ENCODE results near the gene KRTAP5-1. TPM values are rescaled to one million over a fixed set of nuclear protein-coding genes. Genes with fewer than 3 reads are reported as not detected.

Gene KRTAP5-1
- polyA plus RNA-seq, 3 donors = not detected

DNA sequence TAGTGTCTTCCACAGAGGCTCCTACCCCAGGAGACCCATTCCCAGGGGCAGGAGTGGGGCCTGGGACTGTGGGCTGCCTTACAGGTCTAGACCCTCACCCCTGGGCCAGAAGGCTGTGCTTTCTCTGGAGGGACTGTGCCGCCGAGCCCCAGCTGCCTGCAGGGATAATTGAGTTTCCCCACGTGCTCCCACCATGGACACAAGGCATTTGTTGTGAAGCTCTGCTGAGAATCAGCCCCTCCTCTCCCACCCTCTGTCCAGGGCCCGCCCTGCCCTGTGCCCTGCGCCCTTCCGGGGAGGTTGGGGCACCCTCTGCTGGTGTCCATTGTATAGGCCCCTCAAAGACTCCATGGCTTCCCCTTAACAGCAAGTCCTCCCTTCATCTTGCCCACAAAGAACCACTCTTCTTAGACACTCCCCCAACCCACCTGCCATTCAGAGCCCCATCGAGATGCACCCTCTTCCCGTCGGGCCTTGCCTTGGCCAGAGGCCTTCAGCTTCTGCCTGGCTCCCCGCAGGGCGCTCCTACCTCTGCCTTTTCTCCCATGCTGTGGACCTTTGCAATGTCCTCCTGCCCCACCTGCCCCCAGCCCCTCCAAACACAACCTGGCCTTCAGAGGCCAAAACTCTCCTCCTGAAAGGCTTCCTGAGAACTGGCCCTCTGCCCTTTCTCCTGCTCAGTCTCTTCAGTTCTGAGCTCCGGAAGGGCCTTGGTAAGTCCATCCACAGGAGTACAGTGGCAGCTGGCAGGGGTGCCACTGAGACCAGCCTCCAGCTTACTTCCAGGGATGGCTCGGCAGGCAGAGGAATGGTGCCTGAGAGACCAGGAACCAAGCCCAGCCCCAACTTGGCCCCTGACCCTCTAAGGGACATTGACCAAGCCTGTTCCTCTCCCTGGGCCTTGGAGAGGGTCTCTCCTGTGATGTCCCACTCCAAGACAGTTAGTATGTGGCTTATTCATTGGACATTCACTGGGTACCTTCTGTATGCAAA lies 35.4 kb downstream of the KRTAP5-1 start:
- Histone ChIP-seq H2AFZ (ENCODE audit: insufficient read depth, low read depth, low read length, poor library complexity, severe bottlenecking) (no peak overlapping the region), H3K4me3 (replicated peaks in 1 of 3; ENCODE audit: low read depth in 2 of 3, low read length in 3 of 3) (no peak overlapping the region), H4K20me1 (ENCODE audit: insufficient read depth, low read length) (no peaks in the 10 kb centered on the region), H3K9me3 (replicated peaks in 1 of 2; ENCODE audit: control insufficient read depth in 1 of 2, insufficient read depth in 1 of 2, low read length in 2 of 2) (peaks cover 0 to 7% of the 10 kb centered on the region in 2 donors), H3K27me3 (ENCODE audit: control insufficient read depth in 2 of 2, insufficient read depth in 2 of 2, low read length in 2 of 2) (peaks cover 20 to 61% of the 10 kb centered on the region in 2 donors), H3K4me2 (replicated peaks; ENCODE audit: extremely low read depth, low read length, poor library complexity, severe bottlenecking) (no peak overlapping the region), H3K27ac (ENCODE audit: low read depth in 1 of 2, low read length in 2 of 2) (no peak overlapping the region), H3K4me1 (ENCODE audit: control insufficient read depth in 1 of 2, insufficient read depth in 2 of 2, low read length in 2 of 2) (peaks cover 15 to 23% of the 10 kb centered on the region in 2 donors), H3K36me3 (replicated peaks in 1 of 2; ENCODE audit: control insufficient read depth in 1 of 2, insufficient read depth in 2 of 2, low read length in 2 of 2) (no peaks in the 10 kb centered on the region), H3K79me2 (ENCODE audit: insufficient read depth, low read length) (no peaks in the 10 kb centered on the region), H3K9ac (ENCODE audit: insufficient read depth, low read length, poor library complexity, severe bottlenecking) (no peak overlapping the region)
- intact Hi-C loops (cut with micrococcal nuclease) = no loop called here
- 80% methylated on average over 11 of the region's 13 CpGs for WGBS (ENCODE audit: insufficient coverage)
- no peak for DNase-seq
- Mint-ChIP-seq H3K9me3 (peaks cover 0 to 7% (median 3%) of the 10 kb centered on the region in 7 donors), H3K36me3 (no peaks in the 10 kb centered on the region), H3K27ac (peak overlapping the region in 1 of 7 donors; percentile 57), H3K4me3 (no peak overlapping the region), H3K27me3 (ENCODE audit: low read depth in 3 of 3) (peaks cover 57 to 71% (median 57%) of the 10 kb centered on the region in 3 donors), H3K4me1 (peaks cover 9% of the 10 kb centered on the region)
- TF ChIP-seq, protein P1, sequence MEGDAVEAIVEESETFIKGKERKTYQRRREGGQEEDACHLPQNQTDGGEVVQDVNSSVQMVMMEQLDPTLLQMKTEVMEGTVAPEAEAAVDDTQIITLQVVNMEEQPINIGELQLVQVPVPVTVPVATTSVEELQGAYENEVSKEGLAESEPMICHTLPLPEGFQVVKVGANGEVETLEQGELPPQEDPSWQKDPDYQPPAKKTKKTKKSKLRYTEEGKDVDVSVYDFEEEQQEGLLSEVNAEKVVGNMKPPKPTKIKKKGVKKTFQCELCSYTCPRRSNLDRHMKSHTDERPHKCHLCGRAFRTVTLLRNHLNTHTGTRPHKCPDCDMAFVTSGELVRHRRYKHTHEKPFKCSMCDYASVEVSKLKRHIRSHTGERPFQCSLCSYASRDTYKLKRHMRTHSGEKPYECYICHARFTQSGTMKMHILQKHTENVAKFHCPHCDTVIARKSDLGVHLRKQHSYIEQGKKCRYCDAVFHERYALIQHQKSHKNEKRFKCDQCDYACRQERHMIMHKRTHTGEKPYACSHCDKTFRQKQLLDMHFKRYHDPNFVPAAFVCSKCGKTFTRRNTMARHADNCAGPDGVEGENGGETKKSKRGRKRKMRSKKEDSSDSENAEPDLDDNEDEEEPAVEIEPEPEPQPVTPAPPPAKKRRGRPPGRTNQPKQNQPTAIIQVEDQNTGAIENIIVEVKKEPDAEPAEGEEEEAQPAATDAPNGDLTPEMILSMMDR (IDR thresholded peaks at IDR 0.05) = no peak

DNA sequence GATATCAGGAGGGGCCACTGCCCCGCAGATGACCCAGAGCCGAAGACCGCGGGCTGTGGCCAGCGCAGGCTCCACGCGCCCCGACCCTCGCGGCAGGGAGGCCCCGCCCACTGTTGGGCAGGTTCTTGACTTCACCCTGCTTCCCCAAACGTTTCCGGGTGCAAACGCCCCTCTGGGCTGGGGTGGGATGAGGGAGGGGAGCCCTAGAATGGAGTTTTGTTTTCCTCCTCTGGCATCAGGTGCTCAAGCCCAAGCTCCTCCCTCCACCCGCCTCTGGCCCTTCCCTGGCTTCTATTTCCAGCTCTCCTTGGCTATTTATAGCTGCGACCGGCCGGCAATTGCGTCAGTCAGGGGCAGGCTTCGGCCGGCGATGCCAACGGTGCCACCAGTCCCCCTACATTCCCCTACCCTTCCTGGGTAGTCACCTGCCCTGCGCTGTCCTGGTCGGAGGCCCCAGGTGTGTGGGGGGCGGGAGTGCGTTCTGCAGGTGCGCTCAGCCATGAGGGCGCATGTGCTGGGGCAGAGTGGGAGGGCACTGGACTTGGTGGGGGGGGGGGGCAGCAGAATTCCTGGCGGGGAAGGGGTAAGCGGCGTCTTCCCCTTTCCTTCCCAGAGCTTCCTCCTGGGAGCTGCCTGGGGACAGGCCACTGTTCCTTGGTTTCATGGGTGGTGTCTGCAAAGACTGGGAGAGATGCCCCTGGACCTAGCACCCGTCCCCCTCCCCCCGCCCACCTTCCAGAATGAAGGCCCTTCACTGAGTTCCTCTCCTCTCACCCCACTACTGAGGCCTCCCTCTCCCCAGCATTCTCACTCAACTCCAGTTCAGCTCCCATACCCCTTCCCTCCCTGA lies 36.6 kb downstream of the KRTAP5-1 start:
- peak overlapping the region; percentile 67 for H3K4me2 ChIP-seq (replicated peaks; ENCODE audit: extremely low read depth, low read length, poor library complexity, severe bottlenecking)
- peak overlapping the region; percentile 29 for H2AFZ ChIP-seq (ENCODE audit: insufficient read depth, low read depth, low read length, poor library complexity, severe bottlenecking)
- TF ChIP-seq, protein P1 (IDR thresholded peaks at IDR 0.05) = no peak
- Mint-ChIP-seq H3K9me3 (peaks cover 0 to 7% (median 3%) of the 10 kb centered on the region in 7 donors), H3K36me3 (no peaks in the 10 kb centered on the region), H3K27ac (peak overlapping the region in 1 of 7 donors; percentile 40), H3K4me1 (peaks cover 9% of the 10 kb centered on the region), H3K27me3 (ENCODE audit: low read depth in 3 of 3) (peaks cover 52 to 69% (median 57%) of the 10 kb centered on the region in 3 donors), H3K4me3 (peak overlapping the region; percentile 64 to 83)
- peak overlapping the region in 2 of 3 experiments; percentile 9 to 61 for H3K4me3 ChIP-seq (replicated peaks in 1 of 3; ENCODE audit: low read depth in 2 of 3, low read length in 3 of 3)
- no peak overlapping the region for H3K27ac ChIP-seq (ENCODE audit: low read depth in 1 of 2, low read length in 2 of 2)
- peaks cover 15 to 23% of the 10 kb centered on the region in 2 donors for H3K4me1 ChIP-seq (ENCODE audit: control insufficient read depth in 1 of 2, insufficient read depth in 2 of 2, low read length in 2 of 2)
- DNase-seq = no peak
- H3K79me2 ChIP-seq (ENCODE audit: insufficient read depth, low read length) = no peaks in the 10 kb centered on the region
- WGBS (ENCODE audit: insufficient coverage) = 16% methylated on average over 13 of the region's 34 CpGs
- no peaks in the 10 kb centered on the region for H3K36me3 ChIP-seq (replicated peaks in 1 of 2; ENCODE audit: control insufficient read depth in 1 of 2, insufficient read depth in 2 of 2, low read length in 2 of 2)
- H3K9me3 ChIP-seq (replicated peaks in 1 of 2; ENCODE audit: control insufficient read depth in 1 of 2, insufficient read depth in 1 of 2, low read length in 2 of 2) = peaks cover 0 to 7% of the 10 kb centered on the region in 2 donors
- H3K9ac ChIP-seq (ENCODE audit: insufficient read depth, low read length, poor library complexity, severe bottlenecking) = peak overlapping the region; percentile 21
- no peaks in the 10 kb centered on the region for H4K20me1 ChIP-seq (ENCODE audit: insufficient read depth, low read length)
- peaks cover 20 to 60% of the 10 kb centered on the region in 2 donors for H3K27me3 ChIP-seq (ENCODE audit: control insufficient read depth in 2 of 2, insufficient read depth in 2 of 2, low read length in 2 of 2)
- intact Hi-C loops (cut with micrococcal nuclease) = no loop called here

Data from CD14-positive monocyte (primary cell).